Right lobe of liver (tissue), 6 donors: ENCODE measurements around the gene SLC10A4. TPM values are rescaled to one million over a fixed set of nuclear protein-coding genes. Genes with fewer than 3 reads are reported as not detected.
"Not testable (repeated sequence)": the region's sequence is repeated elsewhere in the genome, so short reads cannot be mapped to it uniquely, and the experiment has no call there.

Source experiments
- ATAC-seq, 4 donors: fragments of 200-7000 bp; cut with Tn5 transposase; one replicate each; pipeline ENCODE4 v1.9.1; 2020; ENCODE audit warnings: mild to moderate bottlenecking in 4 of 4, moderate library complexity in 4 of 4
- DNase-seq, 3 donors: peaks; one replicate each; pipeline ENCODE4 v3.0.0-alpha.2; 2020
- H3K27ac ChIP-seq, 3 donors: fragments of 200-600 bp; one replicate each; pipeline ENCODE4 v1.8.0; 2022
- H3K27me3 ChIP-seq, 2 donors: fragments of 200-600 bp; one replicate each; pipeline ENCODE4 v1.8.0; 2022
- H3K36me3 ChIP-seq, 4 donors: fragments of 200-600 bp; sonication (generic) in 1 of 4; one replicate each; pipeline versions ENCODE4 v1.5.1 to v1.8.0; 2017 to 2022; ENCODE audit warnings: control low read depth in 1 of 4
- H3K4me1 ChIP-seq, 4 donors: fragments of 200-600 bp; sonication (generic) in 1 of 4; one replicate each; pipeline versions ENCODE4 v1.5.1 to v1.8.0; 2017 to 2022; ENCODE audit warnings: control low read depth in 1 of 4
- H3K4me3 ChIP-seq, 3 donors: fragments of 200-600 bp; one replicate each; pipeline ENCODE4 v1.8.0; 2022
- H3K9me3 ChIP-seq, 4 donors: fragments of 200-600 bp; sonication (generic) in 1 of 4; one replicate each; pipeline versions ENCODE4 v1.5.1 to v1.8.0; 2017 to 2022; ENCODE audit warnings: control low read depth in 1 of 4
- POLR2A ChIP-seq: fragments of 450-650 bp; IDR thresholded peaks from one replicate; pipeline ENCODE4 v1.6.1; 2017; ENCODE audit warnings: antibody characterized with exemption, mild to moderate bottlenecking
- WGBS: methylation state at CpG from one replicate; pipeline ENCODE4 v1.1.6; 2018; ENCODE audit warnings: low coverage, low lambda C conversion rate; ENCODE audit not compliant: insufficient coverage; ENCODE audit errors: missing lambda C conversion rate; 5-methylcytosine and 5-hydroxymethylcytosine counted together
- intact Hi-C, 2 donors: fragments of 100-400 bp; cut with DNase I; formaldehyde crosslinking; loops; one replicate each; pipeline versions ENCODE4 v1.11.2 to v1.14.1; 2022
- total RNA-seq, 6 experiments: library from RNA; depleted of rRNA in 2 of 6; stranded (reverse); fragments of >200 nt in 2 of 6; fragmentation: NEBNext Ultra II Directional in 3 of 6; extraction: Animal tissue kit (Norgen Biotek cat#: 25700) in 3 of 6; gene quantifications; one replicate each; pipeline versions ENCODE4 v1.1.0 to v1.2.4, GENCODE V29; 2016 to 2023
- TF ChIP-seq, protein P1 (sequence below), 4 donors: fragments of 200-600 bp in 3 of 4; fragments of 450-650 bp in 1 of 4; IDR thresholded peaks; one replicate each; pipeline versions ENCODE4 v1.5.1 to v1.8.0; 2016 to 2022; ENCODE audit warnings: antibody characterized with exemption in 4 of 4, mild to moderate bottlenecking in 2 of 4
- donor health status: DM: no; HTN: yes; CAD: no.
- donor health status: DM: no; HTN: no; CAD: no.
- donor health status: DM: no; HTN: no; CAD: no.
- donor health status: DM: no; HTN: yes; CAD: no.
- donor health status: DM: no; HTN: yes; CAD: no.

SLC10A4 gene
- total RNA-seq, 6 experiments from 2014 or later, result 0.22 TPM; not detected in 5

- ATAC-seq, result no peak
- H3K27me3 ChIP-seq, result no peaks in the 10 kb centered on the region
- no peak overlapping the region for H3K27ac ChIP-seq
- H3K4me3 ChIP-seq, result no peak overlapping the region
- no peaks in the 10 kb centered on the region for H3K4me1 ChIP-seq
- no peak for DNase-seq
- intact Hi-C loops, result no loop called here
- no peak for TF ChIP-seq POLR2A
- TF ChIP-seq, protein P1, sequence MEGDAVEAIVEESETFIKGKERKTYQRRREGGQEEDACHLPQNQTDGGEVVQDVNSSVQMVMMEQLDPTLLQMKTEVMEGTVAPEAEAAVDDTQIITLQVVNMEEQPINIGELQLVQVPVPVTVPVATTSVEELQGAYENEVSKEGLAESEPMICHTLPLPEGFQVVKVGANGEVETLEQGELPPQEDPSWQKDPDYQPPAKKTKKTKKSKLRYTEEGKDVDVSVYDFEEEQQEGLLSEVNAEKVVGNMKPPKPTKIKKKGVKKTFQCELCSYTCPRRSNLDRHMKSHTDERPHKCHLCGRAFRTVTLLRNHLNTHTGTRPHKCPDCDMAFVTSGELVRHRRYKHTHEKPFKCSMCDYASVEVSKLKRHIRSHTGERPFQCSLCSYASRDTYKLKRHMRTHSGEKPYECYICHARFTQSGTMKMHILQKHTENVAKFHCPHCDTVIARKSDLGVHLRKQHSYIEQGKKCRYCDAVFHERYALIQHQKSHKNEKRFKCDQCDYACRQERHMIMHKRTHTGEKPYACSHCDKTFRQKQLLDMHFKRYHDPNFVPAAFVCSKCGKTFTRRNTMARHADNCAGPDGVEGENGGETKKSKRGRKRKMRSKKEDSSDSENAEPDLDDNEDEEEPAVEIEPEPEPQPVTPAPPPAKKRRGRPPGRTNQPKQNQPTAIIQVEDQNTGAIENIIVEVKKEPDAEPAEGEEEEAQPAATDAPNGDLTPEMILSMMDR (IDR thresholded peaks at IDR 0.05), result no peak
- H3K36me3 ChIP-seq, result peaks cover 0 to 2% (median 0%) of the 10 kb centered on the region in 4 donors
- 77% methylated on average over 1 of the region's 1 CpG for WGBS
- H3K9me3 ChIP-seq, result no peaks in the 10 kb centered on the region
Measured at GRCh38 chr4:48446642-48447041, 36.5 kb upstream of the SLC10A4 start.

DNA sequence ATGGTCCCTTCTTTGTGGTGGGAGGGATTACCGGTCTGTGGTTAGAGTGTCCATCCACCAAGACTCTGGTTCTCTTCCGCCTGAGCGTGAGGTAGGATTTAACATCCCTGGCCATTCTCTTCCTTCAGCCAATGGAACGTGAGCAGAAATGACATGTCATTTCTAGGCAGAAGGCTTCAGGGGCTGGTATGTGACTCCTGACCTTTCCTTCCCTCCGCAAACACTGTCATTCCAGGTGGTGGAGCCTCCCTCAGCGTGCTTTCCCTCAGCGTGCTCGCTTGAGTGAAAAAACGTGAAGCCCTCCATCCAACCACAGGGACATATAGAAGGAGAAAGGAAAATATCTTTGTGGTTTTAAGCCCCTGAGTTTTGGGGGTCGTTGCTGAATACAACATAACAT is 34.0 kb upstream of the SLC10A4 start:
- TF ChIP-seq, protein P1 (IDR thresholded peaks at IDR 0.05), result no peak
- TF ChIP-seq POLR2A, result no peak
- H3K9me3 ChIP-seq, result no peaks in the 10 kb centered on the region
- no peak overlapping the region for H3K4me3 ChIP-seq
- no peak overlapping the region for H3K27ac ChIP-seq
- H3K4me1 ChIP-seq, result no peaks in the 10 kb centered on the region
- DNase-seq, result no peak
- H3K27me3 ChIP-seq, result no peaks in the 10 kb centered on the region
- intact Hi-C loops, result no loop called here
- no peaks in the 10 kb centered on the region for H3K36me3 ChIP-seq
- WGBS, result 79% methylated on average over 5 of the region's 10 CpGs
- ATAC-seq, result no peak

- Histone ChIP-seq H3K36me3 (no peaks in the 10 kb centered on the region), H3K27ac (no peak overlapping the region), H3K27me3 (no peaks in the 10 kb centered on the region), H3K9me3 (no peaks in the 10 kb centered on the region), H3K4me1 (no peaks in the 10 kb centered on the region), H3K4me3 (no peak overlapping the region)
- intact Hi-C loops, result no loop called here
- ATAC-seq (no peak), DNase-seq (no peak)
- TF ChIP-seq, protein P1 (IDR thresholded peaks at IDR 0.05), result no peak
- no peak for TF ChIP-seq POLR2A
- WGBS, result 100% methylated on average over 2 of the region's 3 CpGs
Measured at GRCh38 chr4:48450740-48451139, 32.4 kb upstream of the SLC10A4 start.

GRCh38 chr4:48451656-48452055 is 31.5 kb upstream of the SLC10A4 start:
- H3K36me3 ChIP-seq, H3K27me3 ChIP-seq, ATAC-seq, H3K27ac ChIP-seq, DNase-seq, H3K9me3 ChIP-seq, H3K4me1 ChIP-seq, H3K4me3 ChIP-seq, intact Hi-C loops: not testable (repeated sequence)
- WGBS, result 86% methylated on average over 3 of the region's 3 CpGs

GRCh38 chr4:48454591-48454990 is 28.6 kb upstream of the SLC10A4 start:
- intact Hi-C loops, result no loop called here
- H3K9me3 ChIP-seq, result no peaks in the 10 kb centered on the region
- no peaks in the 10 kb centered on the region for H3K27me3 ChIP-seq
- H3K27ac ChIP-seq, result no peak overlapping the region
- DNase-seq, result no peak
- ATAC-seq, result no peak
- no peaks in the 10 kb centered on the region for H3K36me3 ChIP-seq
- WGBS, result 100% methylated on average over 2 of the region's 2 CpGs
- H3K4me1 ChIP-seq, result no peaks in the 10 kb centered on the region
- TF ChIP-seq, protein P1 (IDR thresholded peaks at IDR 0.05), result no peak
- no peak for TF ChIP-seq POLR2A
- no peak overlapping the region for H3K4me3 ChIP-seq
